ENCODE measurements around the gene ARHGEF6.
A peak's percentile ranks its signal among the peaks of the same experiment; 100 is the strongest.

ARHGEF6 gene

GRCh38 chrX:136754651-136755050, 26.1 kb downstream of the ARHGEF6 start:
- TF ChIP-seq CTCF (IDR thresholded peaks at IDR 0.05; ENCODE audit: poor library complexity, severe bottlenecking): no peak
- no peak for DNase-seq (ENCODE audit: low spot score)
- no peaks in the 10 kb centered on the region for H3K36me3 ChIP-seq (ENCODE audit: low read depth)
- no peak overlapping the region for H3K4me3 ChIP-seq (ENCODE audit: severe bottlenecking)
- H3K4me1 ChIP-seq (ENCODE audit: insufficient read depth, poor library complexity, severe bottlenecking): no peaks in the 10 kb centered on the region
- H3K27me3 ChIP-seq (ENCODE audit: insufficient read depth, poor library complexity, severe bottlenecking): no peaks in the 10 kb centered on the region
- H3K27ac ChIP-seq (ENCODE audit: poor library complexity, severe bottlenecking): no peak overlapping the region
- ATAC-seq (ENCODE audit: low read depth): no peak
- no peaks in the 10 kb centered on the region for H3K9me3 ChIP-seq (ENCODE audit: severe bottlenecking)

GRCh38 chrX:136752796-136753195, 27.9 kb downstream of the ARHGEF6 start:
- no peak for ATAC-seq (ENCODE audit: low read depth)
- no peak for DNase-seq (ENCODE audit: low spot score)

GRCh38 chrX:136752346-136752745, 28.4 kb downstream of the ARHGEF6 start:
- Histone ChIP-seq H3K9me3 (ENCODE audit: severe bottlenecking) (no peaks in the 10 kb centered on the region), H3K27ac (ENCODE audit: poor library complexity, severe bottlenecking) (no peak overlapping the region), H3K36me3 (ENCODE audit: low read depth) (no peaks in the 10 kb centered on the region), H3K4me3 (ENCODE audit: severe bottlenecking) (no peak overlapping the region), H3K27me3 (ENCODE audit: insufficient read depth, poor library complexity, severe bottlenecking) (no peaks in the 10 kb centered on the region), H3K4me1 (ENCODE audit: insufficient read depth, poor library complexity, severe bottlenecking) (no peaks in the 10 kb centered on the region)
- ATAC-seq (ENCODE audit: low read depth) (no peak), DNase-seq (ENCODE audit: low spot score) (no peak)
- TF ChIP-seq CTCF (IDR thresholded peaks at IDR 0.05; ENCODE audit: poor library complexity, severe bottlenecking): no peak

More at GRCh38 chrX:136752796-136753195, 27.9 kb downstream of the ARHGEF6 start:
- H3K27me3 ChIP-seq (ENCODE audit: insufficient read depth, poor library complexity, severe bottlenecking): no peaks in the 10 kb centered on the region
- H3K27ac ChIP-seq (ENCODE audit: poor library complexity, severe bottlenecking): no peak overlapping the region
- no peaks in the 10 kb centered on the region for H3K36me3 ChIP-seq (ENCODE audit: low read depth)
- TF ChIP-seq CTCF (IDR thresholded peaks at IDR 0.05; ENCODE audit: poor library complexity, severe bottlenecking): no peak
- no peak overlapping the region for H3K4me3 ChIP-seq (ENCODE audit: severe bottlenecking)
- H3K9me3 ChIP-seq (ENCODE audit: severe bottlenecking): no peaks in the 10 kb centered on the region
- H3K4me1 ChIP-seq (ENCODE audit: insufficient read depth, poor library complexity, severe bottlenecking): no peaks in the 10 kb centered on the region

GRCh38 chrX:136750364-136750763, 30.4 kb downstream of the ARHGEF6 start:
- no peak for TF ChIP-seq CTCF (IDR thresholded peaks at IDR 0.05; ENCODE audit: poor library complexity, severe bottlenecking)
- H3K9me3 ChIP-seq (ENCODE audit: severe bottlenecking): no peaks in the 10 kb centered on the region
- no peak for DNase-seq (ENCODE audit: low spot score)
- H3K27ac ChIP-seq (ENCODE audit: poor library complexity, severe bottlenecking): no peak overlapping the region
- H3K4me3 ChIP-seq (ENCODE audit: severe bottlenecking): no peak overlapping the region
- peak; percentile 36; the same call in 1 of the 3 replicates for ATAC-seq (ENCODE audit: low read depth)
- H3K27me3 ChIP-seq (ENCODE audit: insufficient read depth, poor library complexity, severe bottlenecking): no peaks in the 10 kb centered on the region
- no peaks in the 10 kb centered on the region for H3K4me1 ChIP-seq (ENCODE audit: insufficient read depth, poor library complexity, severe bottlenecking)
- H3K36me3 ChIP-seq (ENCODE audit: low read depth): no peaks in the 10 kb centered on the region

GRCh38 chrX:136747003-136747986, 33.4 kb downstream of the ARHGEF6 start:
- Histone ChIP-seq H3K27me3 (ENCODE audit: insufficient read depth, poor library complexity, severe bottlenecking) (no peaks in the 10 kb centered on the region), H3K9me3 (ENCODE audit: severe bottlenecking) (no peaks in the 10 kb centered on the region), H3K4me1 (ENCODE audit: insufficient read depth, poor library complexity, severe bottlenecking) (no peaks in the 10 kb centered on the region), H3K27ac (ENCODE audit: poor library complexity, severe bottlenecking) (no peak overlapping the region), H3K36me3 (ENCODE audit: low read depth) (no peaks in the 10 kb centered on the region), H3K4me3 (ENCODE audit: severe bottlenecking) (no peak overlapping the region)
- no peak for DNase-seq (ENCODE audit: low spot score)
- no peak for ATAC-seq (ENCODE audit: low read depth)
- TF ChIP-seq CTCF (IDR thresholded peaks at IDR 0.05; ENCODE audit: poor library complexity, severe bottlenecking): no peak
